ENCODE results near the gene MRE11. TPM values are rescaled to one million over a fixed set of nuclear protein-coding genes. Genes with fewer than 3 reads are reported as not detected.

Gene MRE11
- total RNA-seq, 1 donor from 2014 or later = 8.1 TPM

DNA sequence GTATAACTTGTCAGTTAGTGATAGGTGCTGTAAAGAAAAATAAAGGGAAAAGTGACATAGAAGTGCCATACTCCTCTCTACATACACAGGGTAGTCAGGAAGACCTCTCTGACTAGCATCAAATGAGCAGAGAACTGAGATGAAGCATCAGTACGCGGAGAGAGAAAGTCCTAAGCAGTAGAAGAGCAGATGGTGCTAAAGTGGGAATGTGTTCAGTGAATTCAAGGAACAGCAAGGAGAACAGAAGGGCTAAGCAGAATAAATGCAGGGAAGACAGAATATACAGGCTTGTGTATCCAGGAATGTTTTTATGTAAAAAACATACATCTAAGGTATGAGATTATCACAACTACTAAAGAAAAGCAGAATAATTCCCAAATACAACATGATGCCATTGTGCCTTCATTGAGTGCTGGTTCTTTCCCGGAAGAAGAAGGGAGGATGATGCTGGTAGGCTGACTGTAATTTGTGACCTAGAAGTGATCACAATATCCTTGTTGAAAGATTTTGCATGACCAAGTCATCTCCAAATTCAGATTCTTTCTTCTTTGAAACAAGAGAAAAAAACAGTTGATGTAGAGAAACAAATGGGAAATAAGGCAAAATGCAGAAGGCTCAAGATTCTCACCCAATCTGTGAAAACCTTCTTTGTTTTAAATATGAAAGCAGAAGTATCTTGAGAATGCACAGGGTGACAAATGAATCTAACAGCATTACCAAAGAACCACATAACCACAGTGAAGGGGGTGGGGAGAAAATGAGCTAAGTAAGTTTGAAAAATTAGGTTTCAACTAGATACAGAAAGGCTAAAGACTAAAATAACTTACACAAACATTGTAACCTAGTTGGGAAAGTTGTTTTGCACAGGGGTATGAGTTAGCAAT lies 20.5 kb downstream of the MRE11 start:
- Histone ChIP-seq H3K4me3 (ENCODE audit: low read depth, low read length) (no peak overlapping the region), H3K27me3 (ENCODE audit: control insufficient read depth, insufficient read depth, low read length) (no peaks in the 10 kb centered on the region), H3K36me3 (ENCODE audit: control insufficient read depth, insufficient read depth, low read length) (no peaks in the 10 kb centered on the region)
- DNase-seq (ENCODE audit: low read depth) = no peak
- no peak for TF ChIP-seq CTCF (IDR thresholded peaks at IDR 0.05; ENCODE audit: insufficient read depth, low read length, poor library complexity, severe bottlenecking)

- H3K4me3 ChIP-seq (ENCODE audit: low read depth, low read length) = no peak overlapping the region
- no peaks in the 10 kb centered on the region for H3K27me3 ChIP-seq (ENCODE audit: control insufficient read depth, insufficient read depth, low read length)
- no peak for DNase-seq (ENCODE audit: low read depth)
- TF ChIP-seq CTCF (IDR thresholded peaks at IDR 0.05; ENCODE audit: insufficient read depth, low read length, poor library complexity, severe bottlenecking) = no peak
- H3K36me3 ChIP-seq (ENCODE audit: control insufficient read depth, insufficient read depth, low read length) = no peaks in the 10 kb centered on the region
Observed at GRCh38 chr11:94469416-94469815, 24.2 kb downstream of the MRE11 start.

- DNase-seq (ENCODE audit: low read depth) = no peak
- no peak overlapping the region for H3K4me3 ChIP-seq (ENCODE audit: low read depth, low read length)
- H3K36me3 ChIP-seq (ENCODE audit: control insufficient read depth, insufficient read depth, low read length) = no peaks in the 10 kb centered on the region
- no peak for TF ChIP-seq CTCF (IDR thresholded peaks at IDR 0.05; ENCODE audit: insufficient read depth, low read length, poor library complexity, severe bottlenecking)
- no peaks in the 10 kb centered on the region for H3K27me3 ChIP-seq (ENCODE audit: control insufficient read depth, insufficient read depth, low read length)
Observed at GRCh38 chr11:94459576-94459975, 34.1 kb downstream of the MRE11 start.

DNA sequence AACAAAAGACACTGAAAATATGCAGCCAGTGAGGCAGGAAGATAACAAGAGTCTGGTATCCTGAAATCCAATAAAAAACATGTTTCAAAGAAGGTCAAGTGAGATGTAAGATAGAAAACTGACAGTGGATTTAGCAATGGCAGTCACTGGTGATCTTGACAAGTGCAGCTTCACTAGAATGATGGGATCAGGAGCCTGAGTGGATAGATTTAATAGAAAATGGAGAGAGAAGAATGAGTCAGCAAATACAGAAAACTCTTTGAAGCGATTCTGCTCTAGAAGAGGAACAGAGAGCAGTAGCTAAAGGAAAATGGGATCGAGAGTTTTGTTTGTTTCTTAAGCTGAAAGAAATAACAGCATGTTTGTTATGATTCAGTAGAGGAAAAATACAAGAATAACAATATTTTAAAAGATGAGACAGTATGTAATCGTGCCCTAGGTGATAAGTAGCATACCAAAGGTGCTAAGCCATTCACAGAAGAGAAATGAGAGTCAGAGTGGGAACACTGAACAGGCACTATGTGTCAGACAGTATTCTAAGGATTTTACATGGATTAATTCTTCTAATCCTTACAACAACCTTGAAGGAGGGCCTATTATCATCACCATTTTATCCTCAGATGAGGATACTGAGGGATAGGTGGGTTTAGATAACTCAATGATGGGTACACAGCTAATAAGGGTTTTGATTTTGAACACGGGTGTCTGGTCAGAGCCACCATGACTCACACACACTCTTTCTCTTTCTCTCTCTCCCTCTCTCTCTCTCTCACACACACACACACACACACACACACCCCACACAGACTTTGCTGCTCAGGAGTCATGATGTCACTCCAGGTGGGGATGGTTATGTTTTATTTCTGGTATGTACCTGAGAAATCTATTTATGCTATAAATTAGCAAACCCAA lies 36.3 kb downstream of the MRE11 start:
- Histone ChIP-seq H3K4me3 (ENCODE audit: low read depth, low read length) (no peak overlapping the region), H3K36me3 (ENCODE audit: control insufficient read depth, insufficient read depth, low read length) (no peaks in the 10 kb centered on the region), H3K27me3 (ENCODE audit: control insufficient read depth, insufficient read depth, low read length) (no peaks in the 10 kb centered on the region)
- no peak for TF ChIP-seq CTCF (IDR thresholded peaks at IDR 0.05; ENCODE audit: insufficient read depth, low read length, poor library complexity, severe bottlenecking)
- no peak for DNase-seq (ENCODE audit: low read depth)

GRCh38 chr11:94455861-94456260 lies 37.8 kb downstream of the MRE11 start:
- DNase-seq (ENCODE audit: low read depth) = peak; percentile 9
- TF ChIP-seq CTCF (IDR thresholded peaks at IDR 0.05; ENCODE audit: insufficient read depth, low read length, poor library complexity, severe bottlenecking) = no peak
- no peaks in the 10 kb centered on the region for H3K27me3 ChIP-seq (ENCODE audit: control insufficient read depth, insufficient read depth, low read length)
- H3K4me3 ChIP-seq (ENCODE audit: low read depth, low read length) = no peak overlapping the region
- no peaks in the 10 kb centered on the region for H3K36me3 ChIP-seq (ENCODE audit: control insufficient read depth, insufficient read depth, low read length)
